Fibroblast of skin of right quadriceps (primary cell): Measurements from ENCODE around the gene EPHA4.

Source experiments
- DNase-seq: peaks from one replicate; pipeline ENCODE4 v3.0.0-alpha.2; 2013

Gene EPHA4

DNA sequence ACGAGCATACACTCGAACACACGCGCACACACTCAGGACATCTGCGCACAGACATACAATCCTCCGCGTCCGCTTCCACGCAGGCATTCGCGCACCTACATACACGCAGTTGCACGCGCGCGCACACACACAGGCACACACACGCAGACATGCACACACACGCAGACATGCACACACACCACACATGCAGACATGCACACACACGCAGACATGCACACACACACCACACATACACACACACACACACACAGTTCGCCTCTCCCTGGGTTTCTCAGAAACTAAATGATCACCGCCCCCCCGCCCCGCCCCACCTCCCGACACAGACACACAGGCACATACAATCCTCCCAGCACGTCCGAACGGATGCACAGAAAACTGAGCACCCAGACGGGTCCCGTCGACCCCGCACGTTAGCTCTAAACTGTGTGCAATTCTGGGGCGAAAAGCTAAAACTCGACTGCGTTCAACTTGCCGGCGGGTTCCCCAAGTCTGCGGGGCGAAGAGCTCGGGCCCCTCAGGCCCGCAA, 1.0 kb downstream of the EPHA4 start:
- peak; percentile 9 for DNase-seq

DNA sequence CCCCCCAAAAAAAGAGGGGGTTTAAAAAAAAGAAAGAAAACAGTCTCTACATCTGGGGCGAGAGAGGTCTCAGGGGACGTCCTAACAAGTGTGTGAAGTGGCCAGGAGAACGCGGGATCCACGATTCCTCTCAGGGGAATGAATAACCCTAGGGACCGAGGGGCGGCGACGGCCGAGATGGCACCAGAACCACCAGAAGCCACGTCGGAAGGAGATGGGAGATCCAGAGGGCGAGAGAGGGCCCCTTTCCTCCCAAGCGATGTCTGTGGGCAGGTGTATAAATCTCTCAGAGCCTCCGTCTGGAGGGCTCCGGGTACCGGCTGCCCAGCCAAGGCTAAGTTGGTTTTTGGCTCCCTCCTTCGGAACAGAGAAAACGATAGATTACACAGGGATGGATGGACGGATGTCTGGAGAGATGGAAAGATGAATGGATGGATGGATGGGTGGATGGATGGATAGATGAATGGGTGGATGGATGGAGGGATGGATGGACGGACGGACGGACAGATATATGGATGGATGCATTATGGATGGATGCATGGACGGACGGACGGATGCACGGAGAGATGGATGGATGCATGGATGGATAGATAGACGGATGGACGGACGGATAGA, 1.7 kb downstream of the EPHA4 start:
- DNase-seq, result peak; percentile 22

DNA sequence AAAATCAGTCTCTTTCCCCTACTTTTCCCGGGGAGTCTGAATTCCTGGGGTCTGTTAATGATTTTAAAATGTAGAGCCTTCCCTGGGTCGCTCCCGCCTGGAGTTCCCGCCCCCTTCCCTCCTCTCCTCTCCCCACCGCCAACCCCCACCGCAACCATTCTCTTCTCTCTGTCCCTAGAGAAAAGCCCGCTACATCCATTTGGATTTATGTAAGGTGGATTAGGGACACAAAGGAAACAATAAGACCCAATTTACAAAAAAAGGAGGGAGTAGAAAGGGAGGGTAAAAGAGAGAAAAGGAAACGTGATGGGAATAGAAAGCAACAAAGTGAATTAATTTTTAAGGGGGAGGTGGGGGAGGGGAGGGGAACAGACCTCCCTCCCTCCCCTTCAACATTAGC, 2.2 kb downstream of the EPHA4 start:
- DNase-seq, result no peak

DNA sequence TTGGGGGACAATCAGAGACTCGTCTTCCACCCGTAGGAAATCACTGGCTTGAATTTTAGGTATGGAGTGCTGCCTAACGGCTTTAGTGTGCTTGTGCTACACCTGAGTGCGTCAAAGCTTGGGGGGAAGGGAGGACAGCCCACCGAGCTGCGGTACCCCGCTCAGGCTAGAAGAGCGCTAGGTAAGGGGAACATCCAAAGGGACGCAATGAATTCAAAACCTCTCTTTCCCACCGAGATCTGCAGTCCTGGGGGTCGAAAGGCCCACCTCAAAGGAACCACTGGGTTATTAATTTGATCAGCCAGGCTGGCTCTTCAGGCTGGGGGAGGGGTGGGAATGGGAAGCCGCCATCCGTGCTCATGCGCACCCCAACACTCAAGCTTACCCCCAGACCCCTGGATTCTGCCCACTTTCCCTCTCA, 2.7 kb downstream of the EPHA4 start:
- DNase-seq, result no peak

DNA sequence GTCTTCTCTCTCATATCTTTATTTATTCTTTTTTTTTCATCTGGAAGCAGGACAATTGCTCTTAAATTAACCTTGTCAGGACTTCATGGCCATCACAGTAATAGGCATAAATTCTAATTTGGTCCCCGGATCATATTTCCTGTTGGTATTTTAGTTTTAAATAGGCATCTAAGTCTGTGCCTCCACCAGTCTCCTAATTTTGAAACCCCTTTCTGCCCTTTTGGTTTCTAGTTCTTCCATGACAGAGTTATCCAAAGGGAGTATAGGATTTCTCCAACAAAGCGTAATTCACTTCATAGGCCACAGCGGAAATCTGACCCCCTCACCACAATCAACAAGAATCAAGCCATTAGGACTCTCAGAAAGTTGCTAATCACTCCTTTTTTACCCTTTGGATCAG, 3.8 kb downstream of the EPHA4 start:
- no peak for DNase-seq

DNA sequence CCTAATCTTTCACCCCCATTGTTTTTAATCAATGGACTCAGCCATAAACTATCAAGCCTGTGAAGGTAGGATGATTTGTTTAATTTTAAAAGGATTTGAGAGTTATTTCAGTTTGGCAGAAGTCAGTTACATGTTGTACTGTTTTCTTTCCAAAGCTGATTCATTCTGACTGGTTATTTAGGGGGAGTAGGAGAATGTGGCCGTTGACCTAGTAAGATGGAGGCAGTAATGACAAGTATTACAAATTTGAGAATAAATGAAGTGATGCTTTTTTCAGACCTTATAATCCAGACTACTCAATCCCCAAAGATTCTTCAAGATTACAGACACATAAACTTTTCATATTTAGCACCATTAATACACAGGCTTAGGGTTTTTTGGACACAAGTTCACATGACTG, 4.3 kb downstream of the EPHA4 start:
- DNase-seq, result no peak

DNA sequence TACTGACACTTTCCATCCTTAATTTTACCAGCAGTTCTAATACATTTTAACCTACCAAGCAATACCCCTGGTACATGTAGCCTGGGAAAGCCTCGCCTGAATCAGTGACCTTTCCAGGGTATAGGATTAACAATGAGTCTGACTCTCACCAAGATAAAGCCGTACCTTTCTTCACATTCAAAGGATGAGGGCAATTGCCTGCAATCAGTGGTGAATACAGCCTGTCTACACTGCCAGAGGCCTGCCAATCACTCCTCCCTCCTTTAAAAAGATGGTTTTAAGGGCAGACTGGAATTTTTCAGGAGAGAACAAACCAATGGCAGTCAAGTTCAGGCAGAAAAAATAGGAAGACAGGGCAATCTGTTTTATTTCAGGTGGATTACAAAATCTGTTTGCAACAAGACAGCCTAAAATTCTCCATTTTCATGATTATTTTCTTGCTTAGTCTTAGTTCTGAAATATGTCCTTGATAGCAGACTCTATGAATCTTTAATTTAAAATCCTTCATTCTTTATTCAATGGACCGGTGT, 4.8 kb downstream of the EPHA4 start:
- DNase-seq, result no peak

DNA sequence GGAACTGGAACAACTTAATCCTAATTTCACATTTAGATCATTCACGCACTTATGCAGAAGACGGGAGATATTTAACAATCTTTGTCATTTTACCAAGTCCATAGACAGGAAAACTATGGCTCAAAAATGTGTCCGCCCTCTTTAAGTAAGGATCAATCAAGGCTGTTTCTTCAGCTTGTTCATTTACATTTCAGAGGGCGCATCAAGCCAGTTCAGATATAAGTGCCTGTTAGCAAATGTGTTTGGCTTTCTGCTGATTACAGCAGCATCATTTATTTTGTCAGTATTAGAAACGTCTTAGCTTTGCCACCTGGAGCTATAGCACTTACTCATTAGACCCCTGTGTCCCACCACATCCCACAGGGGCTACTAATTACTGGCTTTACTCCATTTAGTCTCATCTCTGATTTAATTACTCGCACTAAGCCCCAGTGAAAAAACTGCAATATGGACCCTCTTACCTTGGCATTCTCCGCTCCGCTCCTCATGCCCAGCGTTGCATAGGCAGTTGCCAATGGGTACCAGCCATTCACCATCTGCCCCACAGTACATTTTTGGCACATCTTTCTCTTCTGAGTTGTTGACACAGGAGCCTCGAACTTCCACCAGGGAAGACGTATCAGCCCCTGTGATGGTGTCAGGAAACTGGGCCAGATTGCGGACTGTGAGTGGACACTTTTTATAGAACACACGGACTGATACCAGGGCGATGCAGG, 8.7 kb downstream of the EPHA4 start:
- DNase-seq, result no peak

DNA sequence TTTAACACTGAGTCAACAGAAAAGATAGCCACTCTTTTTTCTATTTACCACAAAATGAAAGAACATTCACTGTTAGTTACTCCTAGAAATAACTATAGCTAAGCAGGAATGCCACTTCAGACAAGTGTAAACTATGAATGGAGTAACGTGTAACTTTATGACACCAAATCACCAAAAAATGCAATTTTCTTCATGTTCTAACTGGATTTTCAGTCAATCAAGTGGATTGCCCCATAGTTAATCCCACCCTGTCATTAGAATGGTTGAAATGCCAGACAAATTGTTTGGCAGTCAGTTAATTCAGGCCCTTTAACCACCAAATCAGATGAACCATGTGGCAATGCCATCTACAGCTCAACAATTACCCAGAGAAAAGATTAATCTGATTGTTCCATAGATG, 9.9 kb downstream of the EPHA4 start:
- peak; percentile 13 for DNase-seq

DNA sequence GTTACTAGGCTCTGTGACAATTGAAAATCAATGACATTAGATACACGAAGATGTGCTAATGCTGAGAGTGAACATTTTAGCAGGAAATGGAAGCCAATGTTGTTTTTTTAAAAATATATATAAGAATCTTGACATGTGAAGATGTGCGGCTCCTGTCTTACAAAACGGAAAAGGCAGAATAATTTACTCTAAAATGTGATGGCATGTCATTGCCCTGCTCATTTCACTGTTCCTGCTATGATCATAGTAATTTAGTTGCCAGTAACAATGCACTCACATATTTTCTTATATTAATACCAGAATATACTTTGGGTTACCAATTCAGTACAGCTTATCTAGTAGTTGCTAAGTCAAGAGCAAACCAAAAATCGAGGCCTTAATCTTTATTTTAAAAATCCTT, 10.3 kb downstream of the EPHA4 start:
- no peak for DNase-seq

DNA sequence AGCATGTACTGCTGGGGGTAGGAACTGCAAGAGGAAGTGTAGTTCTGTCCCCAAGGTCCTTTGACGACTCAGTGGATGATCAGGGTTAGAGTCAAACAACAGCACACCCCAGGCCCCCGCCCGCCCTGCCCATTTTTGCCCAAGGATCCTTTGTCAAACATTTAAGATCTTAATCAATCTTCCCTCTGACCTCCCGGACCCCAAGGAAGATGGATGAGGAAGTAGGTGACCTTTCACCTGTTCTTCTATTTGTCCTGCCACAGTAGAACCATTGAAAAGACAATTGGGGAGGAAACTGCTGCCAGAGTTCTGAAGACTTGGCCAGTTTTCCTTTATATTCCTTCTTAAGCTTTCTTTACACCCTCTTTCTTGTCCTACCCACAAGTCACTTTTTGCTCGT, 12.1 kb downstream of the EPHA4 start:
- DNase-seq, result no peak

DNA sequence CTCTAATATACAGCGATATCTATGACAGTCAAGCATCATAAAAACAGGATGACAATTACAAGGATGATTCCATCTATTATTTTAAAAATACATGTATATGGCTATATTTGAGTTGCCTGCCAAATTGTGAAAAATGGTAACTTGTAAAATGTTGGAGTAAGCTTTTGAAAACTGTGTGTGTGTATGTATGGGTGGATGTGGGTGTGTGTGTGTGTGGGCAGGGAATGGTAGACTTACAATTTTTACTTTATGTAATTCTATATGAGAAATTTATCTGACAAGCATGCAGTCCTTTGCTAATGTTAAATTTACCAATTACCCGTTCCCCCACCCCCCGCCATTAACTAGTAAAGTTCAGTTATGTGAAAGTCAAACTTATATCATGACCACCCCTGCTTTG, 14.0 kb downstream of the EPHA4 start:
- DNase-seq, result no peak

DNA sequence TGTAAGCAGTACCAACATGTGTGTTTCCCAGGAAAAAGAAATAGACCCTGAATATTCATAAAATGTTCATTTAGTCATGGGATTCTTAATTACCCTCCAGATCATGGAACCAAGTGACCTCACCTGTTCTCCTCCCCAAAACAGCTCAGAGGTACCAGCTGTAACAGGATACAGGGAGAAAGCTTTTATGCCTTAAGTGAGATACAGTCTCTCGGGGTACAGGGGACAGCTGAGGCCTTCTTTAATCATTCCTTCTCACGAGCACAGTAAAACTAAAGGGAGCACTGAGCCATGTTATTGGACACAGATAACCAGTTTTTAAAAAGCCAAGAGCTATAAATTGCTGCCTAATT, 16.6 kb downstream of the EPHA4 start:
- no peak for DNase-seq

DNA sequence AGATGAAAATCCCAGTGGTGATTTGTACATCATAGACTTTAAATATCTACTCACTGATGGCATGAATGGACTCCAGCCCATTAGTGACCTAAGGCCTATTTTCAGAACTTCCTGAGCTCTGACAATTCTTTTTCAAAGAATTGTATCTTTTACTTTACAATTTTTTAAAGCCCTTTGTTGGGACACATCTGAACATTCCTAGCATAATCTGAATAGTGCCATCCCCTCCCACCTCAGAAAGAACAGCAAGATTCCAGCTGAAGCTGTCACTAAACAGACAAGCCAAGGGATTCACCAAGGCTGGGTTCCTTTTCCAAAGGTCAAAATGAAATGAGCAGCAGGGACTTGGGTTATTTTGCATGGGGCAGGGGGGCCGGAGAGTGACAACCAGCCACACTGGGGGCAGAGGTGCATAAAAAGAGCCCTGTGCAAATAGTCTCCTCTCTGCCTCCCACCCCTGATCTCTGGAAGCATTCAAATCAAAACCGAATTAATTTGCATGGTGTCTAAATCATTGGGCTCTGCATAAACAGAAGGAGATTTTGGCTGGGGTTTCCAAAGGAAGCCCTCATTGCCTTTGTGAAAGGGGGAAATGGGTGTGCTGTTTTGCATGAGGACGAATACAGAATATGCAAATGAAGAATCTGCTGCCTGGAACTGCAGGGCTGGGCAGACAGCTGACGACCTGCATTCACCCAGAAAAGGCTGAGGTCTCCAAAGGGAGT, 17.2 kb downstream of the EPHA4 start:
- DNase-seq, result peak; percentile 14

DNA sequence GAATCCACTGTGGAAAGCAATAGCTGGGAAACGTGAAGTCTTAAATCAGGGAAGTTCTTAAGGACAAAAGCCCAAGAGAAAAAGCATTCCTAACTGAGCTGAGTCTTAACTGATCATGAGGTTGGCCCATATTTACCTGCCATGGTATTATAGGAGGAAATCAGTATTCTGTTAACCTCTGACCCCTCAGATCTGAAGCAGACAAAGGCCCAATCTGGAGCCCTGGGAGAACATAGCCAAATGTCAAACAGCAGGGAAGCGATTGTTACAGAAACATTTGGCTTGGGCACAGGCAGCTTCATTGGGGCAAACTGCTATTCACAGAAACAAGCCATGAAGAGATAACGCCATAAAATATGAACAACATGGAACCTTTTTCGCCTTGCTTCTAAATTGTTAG, 18.8 kb downstream of the EPHA4 start:
- DNase-seq, result no peak

DNA sequence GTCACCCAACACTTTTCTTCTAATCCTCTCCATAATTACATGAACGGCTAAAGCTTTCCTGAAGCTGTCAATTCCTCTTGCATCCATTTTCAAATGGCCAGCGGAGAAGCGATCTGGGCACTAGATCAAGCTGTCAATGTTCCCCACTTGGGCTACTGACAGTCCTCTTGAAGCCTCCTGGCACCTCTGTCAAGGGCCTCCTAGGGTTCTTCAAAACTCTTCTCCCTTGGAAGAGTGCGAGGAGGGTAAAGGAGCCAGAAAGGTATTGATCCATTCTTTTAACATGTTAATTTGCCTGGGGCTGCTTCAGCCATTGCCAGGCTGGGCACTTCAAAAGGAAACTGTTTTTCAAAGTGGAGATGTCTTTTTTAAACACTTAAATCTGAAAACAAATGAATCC, 19.8 kb downstream of the EPHA4 start:
- no peak for DNase-seq

DNA sequence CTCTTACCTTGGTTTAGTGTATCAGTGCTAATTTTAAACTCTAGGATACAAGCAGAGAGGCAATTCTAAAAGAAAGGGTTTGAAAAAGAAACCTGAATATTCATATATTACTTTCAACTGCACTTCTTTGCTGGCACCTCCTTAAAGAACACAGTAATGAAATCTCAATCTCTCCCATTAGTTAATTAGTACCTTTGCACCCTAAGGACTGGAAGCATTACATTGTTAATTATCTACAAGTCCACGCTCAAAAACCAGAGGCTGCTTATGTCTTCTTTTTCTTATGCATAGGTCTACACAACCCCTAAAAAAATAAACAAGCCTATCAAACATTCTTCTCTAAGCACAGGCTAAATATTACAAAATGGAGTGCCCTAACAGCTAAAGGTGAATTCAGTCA, 20.2 kb downstream of the EPHA4 start:
- DNase-seq, result no peak

DNA sequence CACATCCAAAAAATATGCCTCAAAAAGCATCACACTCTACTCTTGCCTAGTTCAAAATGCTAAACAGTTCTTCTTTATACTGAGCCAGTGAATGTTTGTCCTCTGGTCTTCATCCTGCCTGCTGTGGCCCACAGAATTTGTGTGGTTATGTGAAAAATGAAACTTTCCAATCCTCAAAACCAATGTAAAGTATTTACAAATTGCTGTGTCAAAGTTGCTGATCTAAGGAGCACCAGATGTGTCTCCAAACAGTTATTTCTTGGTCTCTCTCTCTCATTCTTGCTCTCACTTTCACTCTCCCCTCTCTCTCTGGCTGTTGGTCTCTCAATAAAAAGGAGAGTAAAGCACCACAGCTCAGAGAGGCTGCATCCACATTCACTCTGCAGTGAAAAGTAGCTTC, 23.0 kb downstream of the EPHA4 start:
- DNase-seq, result no peak

DNA sequence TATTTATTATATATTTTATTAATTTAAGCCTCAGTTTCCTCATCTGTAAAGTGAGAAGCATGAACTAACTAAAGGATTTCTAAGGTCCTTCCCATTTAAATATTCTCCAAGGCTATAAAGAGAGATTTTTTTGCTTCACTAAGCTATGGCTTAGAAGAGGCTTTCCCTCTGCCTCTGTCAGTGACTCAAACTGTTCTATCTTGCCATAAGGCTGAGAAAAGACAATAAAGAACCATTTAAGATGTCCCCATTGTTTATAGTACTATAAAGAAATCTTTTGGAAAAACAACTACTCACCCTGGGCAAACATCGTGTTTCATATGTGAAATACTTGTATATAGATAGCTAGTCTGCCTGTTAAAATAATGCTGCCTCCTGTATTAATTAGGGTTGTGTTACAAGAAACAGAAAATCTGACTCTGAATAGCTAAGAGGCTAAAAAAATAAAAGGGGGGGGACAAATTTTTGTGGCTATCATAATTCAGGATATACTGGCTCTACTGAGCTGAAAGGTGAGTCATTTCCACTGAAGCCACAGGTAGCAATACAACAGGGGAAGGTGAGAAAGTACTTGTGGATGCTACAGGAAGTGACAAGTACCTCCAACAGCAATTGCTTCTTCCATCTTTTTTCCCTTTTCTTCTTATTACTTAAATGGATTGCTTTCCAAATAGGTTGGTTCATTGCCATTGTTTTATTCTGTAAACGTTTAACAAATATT, 25.4 kb downstream of the EPHA4 start:
- DNase-seq, result no peak

DNA sequence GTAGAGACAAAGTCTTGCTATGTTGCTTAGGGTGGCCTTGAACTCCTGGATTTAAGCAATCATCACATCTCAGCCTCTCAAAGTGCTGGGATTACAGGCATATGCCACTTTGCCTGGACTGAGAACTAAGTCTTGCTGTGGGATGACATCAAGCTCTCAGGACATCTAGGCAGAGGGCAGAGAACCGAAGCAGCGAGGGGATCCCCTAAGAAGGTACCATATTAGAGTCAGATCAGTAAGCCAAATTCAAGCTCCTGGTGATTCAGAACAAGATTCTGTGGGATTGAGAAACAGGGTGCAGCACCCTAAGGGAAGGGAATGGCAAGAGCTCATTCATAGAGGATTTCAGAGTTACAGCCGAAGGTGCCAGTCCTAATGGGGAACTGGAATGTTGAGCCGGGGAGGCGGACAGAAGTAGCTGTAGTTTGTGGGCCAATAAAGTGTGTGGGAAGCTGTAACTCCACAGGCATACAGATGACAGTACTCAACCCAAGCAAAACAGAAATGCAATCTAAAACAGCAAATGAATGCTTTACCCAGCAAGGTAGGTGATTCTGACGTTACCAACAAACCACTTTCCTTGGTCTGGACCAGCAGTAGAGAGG, 30.9 kb downstream of the EPHA4 start:
- DNase-seq, result no peak

DNA sequence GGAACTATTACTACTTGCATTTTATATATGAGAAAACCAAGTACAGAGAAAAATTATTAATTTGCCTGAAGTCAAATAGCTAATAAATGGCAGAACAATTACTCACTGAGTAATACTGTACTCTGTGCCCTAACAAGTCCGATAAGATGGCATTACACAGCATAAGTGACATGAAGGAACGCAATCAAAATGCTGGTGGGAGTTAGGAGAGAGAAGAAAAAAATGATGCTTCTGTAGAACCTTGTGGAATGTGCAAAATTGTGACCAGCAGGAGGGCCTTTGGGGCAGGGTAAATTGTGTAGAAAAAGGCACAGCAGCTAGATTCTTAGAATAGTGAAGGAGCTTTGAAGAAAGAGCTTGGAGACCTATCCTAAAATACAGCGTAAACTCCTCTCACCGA, 32.9 kb downstream of the EPHA4 start:
- no peak for DNase-seq

DNA sequence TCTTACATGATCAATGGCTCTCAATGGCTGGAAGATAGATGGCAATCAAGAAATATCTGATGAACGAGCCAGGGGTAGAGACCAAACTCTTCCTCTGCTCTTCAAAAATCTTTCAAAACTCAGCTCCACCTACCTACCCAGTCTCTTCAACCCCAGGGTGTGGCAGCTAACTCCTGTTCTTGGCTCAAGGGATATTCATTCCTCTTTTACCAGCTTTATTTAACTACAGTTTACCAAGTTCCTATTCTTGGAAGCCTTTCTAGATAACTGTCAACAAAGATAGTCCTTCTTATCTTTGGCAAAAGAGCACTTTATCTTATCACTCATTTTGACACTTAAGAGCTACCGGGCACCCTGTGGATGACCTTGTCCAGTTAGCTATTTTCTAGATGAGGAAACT, 36.3 kb downstream of the EPHA4 start:
- DNase-seq, result no peak

DNA sequence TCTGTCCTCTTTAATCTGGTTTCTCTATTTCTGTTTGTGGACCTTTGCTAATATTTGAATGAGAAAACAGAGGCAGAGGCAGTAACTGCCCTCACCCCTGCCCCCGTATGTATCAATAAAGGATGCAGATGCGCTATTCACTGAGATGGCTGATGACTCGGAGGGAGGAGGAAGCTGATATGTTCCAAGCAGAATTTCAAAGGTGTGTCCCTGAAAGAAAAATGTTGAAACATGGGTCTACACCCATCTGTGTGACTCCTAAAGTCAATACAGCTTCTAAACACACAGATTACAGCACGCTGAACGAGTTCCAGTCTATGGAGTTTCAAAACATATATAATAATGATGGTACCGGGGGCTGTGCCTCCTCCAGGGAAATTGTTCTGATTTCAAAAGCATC, 38.8 kb downstream of the EPHA4 start:
- no peak for DNase-seq
